ENCODE data around the gene ZNF830. TPM values are rescaled to one million over a fixed set of nuclear protein-coding genes. Genes with fewer than 3 reads are reported as not detected.

The ZNF830 gene
- total and polyA plus RNA-seq, 12 donors, result 5.9 to 16.9 (median 11.0) TPM

- DNase-seq, result no peak
- Histone ChIP-seq H3K36me3 (replicated peaks in 1 of 2) (no peaks in the 10 kb centered on the region), H3K27ac (no peak overlapping the region), H3K4me1 (replicated peaks in 1 of 2) (peaks cover 8 to 21% of the 10 kb centered on the region in 2 donors), H3K4me3 (no peak overlapping the region), H3K9me3 (replicated peaks in 1 of 3) (no peaks in the 10 kb centered on the region), H3K27me3 (no peaks in the 10 kb centered on the region)
- 21 to 31% (median 28%) methylated on average over 1 of the region's 1 CpG for WGBS, 4 donors
- intact Hi-C loops (cut with DNase I), result no loop called here
- TF ChIP-seq, protein P1, sequence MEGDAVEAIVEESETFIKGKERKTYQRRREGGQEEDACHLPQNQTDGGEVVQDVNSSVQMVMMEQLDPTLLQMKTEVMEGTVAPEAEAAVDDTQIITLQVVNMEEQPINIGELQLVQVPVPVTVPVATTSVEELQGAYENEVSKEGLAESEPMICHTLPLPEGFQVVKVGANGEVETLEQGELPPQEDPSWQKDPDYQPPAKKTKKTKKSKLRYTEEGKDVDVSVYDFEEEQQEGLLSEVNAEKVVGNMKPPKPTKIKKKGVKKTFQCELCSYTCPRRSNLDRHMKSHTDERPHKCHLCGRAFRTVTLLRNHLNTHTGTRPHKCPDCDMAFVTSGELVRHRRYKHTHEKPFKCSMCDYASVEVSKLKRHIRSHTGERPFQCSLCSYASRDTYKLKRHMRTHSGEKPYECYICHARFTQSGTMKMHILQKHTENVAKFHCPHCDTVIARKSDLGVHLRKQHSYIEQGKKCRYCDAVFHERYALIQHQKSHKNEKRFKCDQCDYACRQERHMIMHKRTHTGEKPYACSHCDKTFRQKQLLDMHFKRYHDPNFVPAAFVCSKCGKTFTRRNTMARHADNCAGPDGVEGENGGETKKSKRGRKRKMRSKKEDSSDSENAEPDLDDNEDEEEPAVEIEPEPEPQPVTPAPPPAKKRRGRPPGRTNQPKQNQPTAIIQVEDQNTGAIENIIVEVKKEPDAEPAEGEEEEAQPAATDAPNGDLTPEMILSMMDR (IDR thresholded peaks at IDR 0.05), result no peak
- TF ChIP-seq POLR2A (IDR thresholded peaks at IDR 0.05), result no peak
These were observed 2.9 kb upstream of the ZNF830 start for GRCh38 chr17:34958438-34958837.

GRCh38 chr17:34974179-34974578 is 12.8 kb downstream of the ZNF830 start:
- 19 to 55% (median 30%) methylated on average over 2 of the region's 2 CpGs for WGBS, 4 donors
- intact Hi-C loops (cut with DNase I), result no loop called here
- no peaks in the 10 kb centered on the region for H3K9me3 ChIP-seq (replicated peaks in 1 of 3)
- no peak overlapping the region for H3K4me3 ChIP-seq
- no peaks in the 10 kb centered on the region for H3K36me3 ChIP-seq (replicated peaks in 1 of 2)
- no peak for DNase-seq
- H3K27ac ChIP-seq, result no peak overlapping the region
- H3K27me3 ChIP-seq, result no peaks in the 10 kb centered on the region
- TF ChIP-seq, protein P1 (IDR thresholded peaks at IDR 0.05), result no peak
- TF ChIP-seq POLR2A (IDR thresholded peaks at IDR 0.05), result no peak
- no peaks in the 10 kb centered on the region for H3K4me1 ChIP-seq (replicated peaks in 1 of 2)

DNA sequence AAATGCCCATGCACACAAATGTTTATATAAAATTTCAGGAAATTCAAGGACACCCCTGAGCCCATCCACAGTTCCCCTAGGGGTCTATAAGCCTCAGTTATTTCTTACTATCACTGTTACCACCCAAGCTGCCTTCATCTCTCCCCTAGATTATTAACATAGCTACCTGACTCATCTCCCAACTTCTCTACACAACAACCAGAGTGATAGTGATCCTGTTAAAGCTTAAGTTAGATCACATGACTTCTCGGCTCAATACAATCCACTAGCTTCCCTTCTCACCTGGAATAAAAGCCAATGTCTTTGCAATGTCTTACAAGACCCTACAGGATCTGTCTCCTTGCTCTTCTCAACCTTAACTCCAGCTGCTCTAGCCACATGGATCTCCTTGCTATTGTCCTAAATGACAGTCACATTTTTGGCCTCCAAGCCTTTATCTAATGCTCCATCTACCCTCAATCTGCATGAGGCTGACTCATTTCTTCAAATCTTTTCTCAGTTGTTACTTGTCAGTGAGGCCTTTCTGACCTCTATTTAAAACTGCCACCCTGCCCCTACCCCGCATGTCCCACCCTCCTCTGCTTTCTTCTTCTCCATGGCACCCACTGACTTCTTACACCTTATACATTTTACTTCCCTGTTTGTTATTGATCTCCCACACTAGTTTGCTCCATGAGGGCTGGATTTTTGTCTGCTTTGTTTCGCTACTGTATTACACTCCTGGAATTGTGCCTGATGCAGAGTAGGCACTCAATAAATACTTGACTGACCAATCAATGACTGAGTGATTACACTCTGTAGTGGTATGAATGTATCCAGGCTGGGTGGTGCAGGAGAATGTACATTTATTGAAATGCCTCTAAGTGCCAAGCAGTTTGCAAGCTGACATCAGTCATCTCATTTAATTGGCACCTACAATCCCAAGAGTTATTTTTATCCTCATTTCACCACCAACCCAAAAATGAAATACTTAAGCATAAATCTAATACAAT is 13.8 kb downstream of the ZNF830 start:
- intact Hi-C loops (cut with DNase I), result no loop called here
- 82 to 88% (median 85%) methylated on average over 3 of the region's 3 CpGs for whole genome bisulfite sequencing, 4 donors
- H3K27me3 ChIP-seq, result no peaks in the 10 kb centered on the region
- TF ChIP-seq, protein P1 (IDR thresholded peaks at IDR 0.05), result no peak
- TF ChIP-seq POLR2A (IDR thresholded peaks at IDR 0.05), result no peak
- H3K36me3 ChIP-seq (replicated peaks in 1 of 2), result no peaks in the 10 kb centered on the region
- DNase-seq, result no peak
- H3K4me1 ChIP-seq (replicated peaks in 1 of 2), result peaks cover 7% of the 10 kb centered on the region in 2 donors
- no peak overlapping the region for H3K27ac ChIP-seq
- no peaks in the 10 kb centered on the region for H3K9me3 ChIP-seq (replicated peaks in 1 of 3)
- no peak overlapping the region for H3K4me3 ChIP-seq

GRCh38 chr17:34979153-34979552 is 17.8 kb downstream of the ZNF830 start:
- H3K36me3 ChIP-seq (replicated peaks in 1 of 2), result no peaks in the 10 kb centered on the region
- no peak overlapping the region for H3K4me3 ChIP-seq
- DNase-seq, result no peak
- 90 to 95% (median 93%) methylated on average over 7 of the region's 7 CpGs for WGBS, 4 donors
- peaks cover 18% of the 10 kb centered on the region in 2 donors for H3K4me1 ChIP-seq (replicated peaks in 1 of 2)
- no peak overlapping the region for H3K27ac ChIP-seq
- TF ChIP-seq, protein P1 (IDR thresholded peaks at IDR 0.05), result no peak
- no peak for TF ChIP-seq POLR2A (IDR thresholded peaks at IDR 0.05)
- H3K27me3 ChIP-seq, result no peaks in the 10 kb centered on the region
- no peaks in the 10 kb centered on the region for H3K9me3 ChIP-seq (replicated peaks in 1 of 3)
- intact Hi-C loops (cut with DNase I), result no loop called here
